Measurements from ENCODE around the gene EFEMP2. TPM values are rescaled to one million over a fixed set of nuclear protein-coding genes. Genes with fewer than 3 reads are reported as not detected.

The EFEMP2 gene
- total RNA-seq, 1 donor from 2014 or later = 310 TPM

DNA sequence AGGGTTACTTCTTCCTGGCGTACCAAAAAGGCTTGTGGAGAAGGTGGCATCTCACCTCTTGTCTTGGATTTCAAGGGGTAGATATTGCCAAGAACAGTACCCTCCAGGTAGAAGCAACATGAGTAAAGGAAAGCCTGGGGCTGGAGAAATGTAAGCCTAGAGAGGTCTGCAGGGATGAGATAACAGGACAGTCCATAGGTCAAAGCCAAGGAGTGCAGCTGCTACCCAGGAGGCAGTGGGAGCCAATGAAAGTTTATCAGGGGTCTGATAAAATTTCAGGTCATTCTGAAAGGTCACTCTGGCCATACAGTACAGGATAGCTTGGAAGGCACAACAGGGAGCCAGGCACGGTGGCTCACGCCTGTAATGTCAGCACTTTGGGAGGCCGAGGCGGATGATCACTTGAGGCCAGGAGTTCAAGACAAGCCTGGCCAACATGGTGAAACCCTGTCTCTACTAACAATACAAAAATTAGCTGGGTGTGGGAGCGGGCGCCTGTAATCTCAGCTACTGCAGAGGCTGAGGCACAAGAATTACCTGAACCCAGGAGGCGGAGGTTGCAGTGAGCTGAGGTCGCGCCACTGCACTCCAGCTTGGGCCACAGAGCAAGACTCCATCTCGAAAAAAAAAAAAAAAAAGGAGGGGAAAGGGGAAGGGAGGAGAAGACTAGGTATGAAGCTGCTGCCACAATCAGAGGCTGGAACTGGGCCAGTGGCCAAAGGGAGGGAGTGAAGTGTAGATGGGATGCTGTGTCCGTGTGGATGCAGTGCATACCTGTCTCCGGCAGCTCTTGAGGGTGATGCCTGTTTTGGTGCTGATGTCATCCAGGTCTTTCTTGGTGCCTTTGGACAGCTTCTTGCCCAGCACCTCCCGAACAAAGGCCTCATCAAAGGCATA lies 14.5 kb upstream of the EFEMP2 start:
- Mint-ChIP-seq H3K27ac (ENCODE audit: unreplicated experiment) (no peak overlapping the region), H3K27me3 (ENCODE audit: low read depth) (no peaks in the 10 kb centered on the region), H3K36me3 (ENCODE audit: low read depth) (peaks cover 20% of the 10 kb centered on the region), H3K9me3 (ENCODE audit: low read depth) (no peaks in the 10 kb centered on the region), H3K4me3 (ENCODE audit: unreplicated experiment) (peak overlapping the region; percentile 99), H3K4me1 (ENCODE audit: low read depth) (peaks cover 50% of the 10 kb centered on the region)
- no peak for DNase-seq (ENCODE audit: low spot score)
- TF ChIP-seq, protein P1, sequence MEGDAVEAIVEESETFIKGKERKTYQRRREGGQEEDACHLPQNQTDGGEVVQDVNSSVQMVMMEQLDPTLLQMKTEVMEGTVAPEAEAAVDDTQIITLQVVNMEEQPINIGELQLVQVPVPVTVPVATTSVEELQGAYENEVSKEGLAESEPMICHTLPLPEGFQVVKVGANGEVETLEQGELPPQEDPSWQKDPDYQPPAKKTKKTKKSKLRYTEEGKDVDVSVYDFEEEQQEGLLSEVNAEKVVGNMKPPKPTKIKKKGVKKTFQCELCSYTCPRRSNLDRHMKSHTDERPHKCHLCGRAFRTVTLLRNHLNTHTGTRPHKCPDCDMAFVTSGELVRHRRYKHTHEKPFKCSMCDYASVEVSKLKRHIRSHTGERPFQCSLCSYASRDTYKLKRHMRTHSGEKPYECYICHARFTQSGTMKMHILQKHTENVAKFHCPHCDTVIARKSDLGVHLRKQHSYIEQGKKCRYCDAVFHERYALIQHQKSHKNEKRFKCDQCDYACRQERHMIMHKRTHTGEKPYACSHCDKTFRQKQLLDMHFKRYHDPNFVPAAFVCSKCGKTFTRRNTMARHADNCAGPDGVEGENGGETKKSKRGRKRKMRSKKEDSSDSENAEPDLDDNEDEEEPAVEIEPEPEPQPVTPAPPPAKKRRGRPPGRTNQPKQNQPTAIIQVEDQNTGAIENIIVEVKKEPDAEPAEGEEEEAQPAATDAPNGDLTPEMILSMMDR (IDR thresholded peaks at IDR 0.05) = no peak

DNA sequence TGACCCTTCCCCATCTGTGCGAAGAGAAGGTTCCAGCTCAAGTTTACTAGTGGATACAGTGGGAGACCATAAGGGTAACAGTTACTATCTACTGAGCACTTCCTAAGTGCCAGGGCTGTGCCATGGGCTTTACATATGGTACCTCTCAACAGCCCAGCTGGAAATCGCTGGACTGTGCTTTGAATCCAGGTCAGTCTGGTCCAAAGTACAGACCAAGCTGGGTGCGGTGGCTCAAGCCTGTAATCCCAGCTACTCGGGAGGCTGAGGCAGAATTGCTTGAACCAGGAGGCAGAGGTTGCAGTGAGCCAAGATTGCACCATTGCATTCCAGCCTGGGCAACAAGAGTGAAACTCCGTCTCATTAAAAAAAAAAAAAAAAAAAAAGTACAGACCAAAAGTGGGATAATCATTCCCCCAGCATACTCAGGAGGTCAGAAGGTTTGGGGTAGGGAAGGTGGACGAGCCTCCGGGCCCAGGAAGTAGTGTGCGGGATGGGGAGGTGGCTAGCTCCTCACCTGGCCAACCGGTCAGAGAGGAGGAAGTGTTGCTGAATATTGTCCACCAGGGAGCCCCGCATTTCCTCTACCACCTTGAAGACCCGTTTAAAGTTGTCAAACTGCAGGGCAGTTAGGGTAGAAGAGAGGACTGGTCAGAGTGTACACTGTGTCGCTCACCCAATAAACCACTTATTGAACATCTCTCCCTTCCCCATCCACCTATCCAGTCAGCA lies 13.4 kb upstream of the EFEMP2 start:
- no peak for DNase-seq (ENCODE audit: low spot score)
- H3K4me1 Mint-ChIP-seq (ENCODE audit: low read depth) = peaks cover 46% of the 10 kb centered on the region
- no peaks in the 10 kb centered on the region for H3K9me3 Mint-ChIP-seq (ENCODE audit: low read depth)
- peaks cover 20% of the 10 kb centered on the region for H3K36me3 Mint-ChIP-seq (ENCODE audit: low read depth)
- no peak overlapping the region for H3K27ac Mint-ChIP-seq (ENCODE audit: unreplicated experiment)
- TF ChIP-seq, protein P1 (IDR thresholded peaks at IDR 0.05) = no peak
- no peaks in the 10 kb centered on the region for H3K27me3 Mint-ChIP-seq (ENCODE audit: low read depth)
- H3K4me3 Mint-ChIP-seq (ENCODE audit: unreplicated experiment) = no peak overlapping the region

DNA sequence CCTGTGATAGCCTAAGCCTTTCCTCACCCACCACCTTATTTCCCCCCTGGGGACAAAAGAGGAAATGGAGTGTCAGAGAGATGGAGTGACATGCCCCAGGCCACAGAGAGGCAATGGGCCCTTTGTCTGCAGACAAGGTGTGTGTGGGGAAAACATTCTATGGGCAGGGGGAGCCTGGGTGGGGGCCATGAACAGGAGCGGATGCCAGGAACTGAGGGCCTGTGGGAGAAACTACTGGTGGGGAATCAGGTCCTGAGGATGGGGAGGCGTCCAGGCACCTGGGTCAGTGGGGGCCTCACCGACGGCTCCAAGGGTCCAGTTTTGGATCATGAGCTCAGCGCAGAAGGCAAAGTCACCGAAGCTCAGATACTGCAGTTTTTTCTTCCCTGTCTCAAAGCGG lies 12.6 kb upstream of the EFEMP2 start:
- no peak overlapping the region for H3K4me3 Mint-ChIP-seq (ENCODE audit: unreplicated experiment)
- H3K9me3 Mint-ChIP-seq (ENCODE audit: low read depth) = no peaks in the 10 kb centered on the region
- H3K36me3 Mint-ChIP-seq (ENCODE audit: low read depth) = peaks cover 20% of the 10 kb centered on the region
- DNase-seq (ENCODE audit: low spot score) = no peak
- TF ChIP-seq, protein P1 (IDR thresholded peaks at IDR 0.05) = no peak
- no peaks in the 10 kb centered on the region for H3K27me3 Mint-ChIP-seq (ENCODE audit: low read depth)
- H3K27ac Mint-ChIP-seq (ENCODE audit: unreplicated experiment) = no peak overlapping the region
- H3K4me1 Mint-ChIP-seq (ENCODE audit: low read depth) = peaks cover 44% of the 10 kb centered on the region

DNA sequence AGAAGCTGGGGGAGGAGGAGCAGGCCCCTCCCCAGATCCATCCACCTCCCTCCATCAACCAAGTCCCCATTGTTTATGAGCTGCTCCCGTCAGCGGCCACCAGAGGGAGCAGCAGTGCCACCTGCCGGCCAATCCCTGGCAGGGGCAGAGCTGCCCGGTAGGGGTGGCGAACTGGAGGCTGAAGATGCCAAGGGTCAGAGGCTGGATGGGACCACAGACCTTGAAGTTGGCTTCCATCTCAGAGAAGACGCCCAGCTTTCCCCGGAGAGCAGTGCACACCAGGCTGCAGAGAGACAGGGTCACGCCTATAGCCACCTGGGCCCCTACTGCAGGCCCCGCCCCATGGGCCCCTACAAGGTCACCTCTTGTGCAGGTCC lies 12.1 kb upstream of the EFEMP2 start:
- H3K27ac Mint-ChIP-seq (ENCODE audit: unreplicated experiment) = peak overlapping the region; percentile 54
- no peak for DNase-seq (ENCODE audit: low spot score)
- H3K9me3 Mint-ChIP-seq (ENCODE audit: low read depth) = no peaks in the 10 kb centered on the region
- peaks cover 20% of the 10 kb centered on the region for H3K36me3 Mint-ChIP-seq (ENCODE audit: low read depth)
- no peaks in the 10 kb centered on the region for H3K27me3 Mint-ChIP-seq (ENCODE audit: low read depth)
- H3K4me1 Mint-ChIP-seq (ENCODE audit: low read depth) = peaks cover 39% of the 10 kb centered on the region
- TF ChIP-seq, protein P1 (IDR thresholded peaks at IDR 0.05) = peak; percentile 100
- H3K4me3 Mint-ChIP-seq (ENCODE audit: unreplicated experiment) = no peak overlapping the region
